BE2C (cell line): ENCODE data around the gene SCAF1.
A peak's percentile ranks its signal among the peaks of the same experiment; 100 is the strongest.

Experiments used
- DNase-seq: peaks from one replicate; pipeline ENCODE4 v3.0.0-alpha.2; 2020
- H3K27me3 ChIP-seq: fragments of 250-450 bp; sonication (Bioruptor Pico); 2 replicates; pipeline ENCODE4 v1.5.1; 2020; ENCODE audit warnings: mild to moderate bottlenecking
- H3K36me3 ChIP-seq: fragments of 250-450 bp; sonication (Bioruptor Pico); 2 replicates; pipeline ENCODE4 v1.5.1; 2020; ENCODE audit warnings: mild to moderate bottlenecking
- H3K4me1 ChIP-seq: fragments of 250-450 bp; sonication (Bioruptor Pico); 2 replicates; pipeline ENCODE4 v1.5.1; 2020
- H3K4me3 ChIP-seq: 2 replicates; pipeline ENCODE4 v1.5.1; 2011; ENCODE audit warnings: low read depth, low read length
- H3K9me3 ChIP-seq: fragments of 250-450 bp; sonication (Bioruptor Pico); 2 replicates; pipeline ENCODE4 v1.5.1; 2020
- CTCF ChIP-seq: IDR thresholded peaks from 2 replicates; pipeline ENCODE4 v1.5.1; 2012; ENCODE audit warnings: mild to moderate bottlenecking, low read depth, low read length

The SCAF1 gene

DNA sequence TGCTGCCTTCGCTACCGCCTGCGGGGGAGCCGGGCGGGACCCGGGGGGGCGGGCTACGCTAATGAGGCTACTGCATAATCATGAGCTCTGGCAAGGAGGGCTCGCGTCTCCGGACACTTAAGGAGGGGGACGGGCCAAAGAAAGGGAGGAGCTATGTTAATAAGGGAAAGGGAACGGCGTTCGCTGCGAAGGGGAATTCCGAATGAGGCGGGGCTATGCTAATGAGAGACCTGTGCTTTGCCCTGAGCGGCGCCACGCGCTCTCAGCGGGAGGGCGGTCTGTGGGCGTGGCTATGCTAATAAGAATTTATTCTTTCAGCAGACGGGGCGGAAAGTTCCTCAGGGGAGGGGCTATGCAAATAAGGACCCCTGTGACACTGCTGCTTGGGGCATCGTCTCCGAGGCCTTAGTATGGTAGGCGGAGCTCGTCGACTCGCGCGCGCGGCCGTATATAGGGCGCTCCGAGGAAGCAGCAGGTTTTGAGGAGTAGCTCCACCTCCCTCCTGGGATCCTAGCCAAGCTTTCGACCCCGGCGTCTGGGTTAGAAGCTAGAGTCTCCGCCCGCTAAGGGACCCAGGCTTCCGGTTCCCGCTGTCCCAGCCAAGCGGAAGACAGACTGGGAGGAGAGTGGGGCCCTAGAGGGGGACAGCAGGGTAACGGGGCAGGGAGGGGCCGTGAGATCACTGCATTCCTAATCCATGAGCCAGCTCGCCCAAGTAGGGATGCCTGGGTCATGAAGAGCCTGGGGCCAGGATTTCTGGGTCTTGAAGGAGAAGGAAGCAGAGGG is 1.7 kb upstream of the SCAF1 start, which contains the start of gene RRAS:
Gene RRAS (minus strand): TSS at position 31 of the 786 bp plus-strand sequence. CDS start 45 bp downstream, outside the sequence.
- Histone ChIP-seq H3K9me3 (no peaks in the 10 kb centered on the region), H3K4me3 (peak within 1 kb of the TSS; percentile 51), H3K4me1 (peaks cover 8% of the 10 kb centered on the region), H3K27me3 (no peaks in the 10 kb centered on the region), H3K36me3 (peaks cover 3% of the 10 kb centered on the region; the same call in 1 of the 2 replicates)
- no peak for TF ChIP-seq CTCF
- peak; percentile 100 for DNase-seq

- Histone ChIP-seq H3K9me3 (no peaks in the 10 kb centered on the region), H3K36me3 (peaks cover 23% of the 10 kb centered on the region), H3K4me1 (peaks cover 8% of the 10 kb centered on the region), H3K27me3 (no peaks in the 10 kb centered on the region), H3K4me3 (peak overlapping the region; percentile 84)
- DNase-seq, result no peak
- TF ChIP-seq CTCF, result no peak
These were observed 555 bp downstream of the SCAF1 start for GRCh38 chr19:49642492-49643035.

- no peak for TF ChIP-seq CTCF
- no peaks in the 10 kb centered on the region for H3K9me3 ChIP-seq
- peaks cover 8% of the 10 kb centered on the region for H3K4me1 ChIP-seq
- peaks cover 24% of the 10 kb centered on the region for H3K36me3 ChIP-seq
- no peak overlapping the region for H3K4me3 ChIP-seq
- DNase-seq, result no peak
- no peaks in the 10 kb centered on the region for H3K27me3 ChIP-seq
These were observed 1.5 kb downstream of the SCAF1 start for GRCh38 chr19:49643466-49643865.

GRCh38 chr19:49645592-49645991 is 3.6 kb downstream of the SCAF1 start:
- Histone ChIP-seq H3K4me1 (peaks cover 8% of the 10 kb centered on the region), H3K4me3 (no peak overlapping the region), H3K9me3 (no peaks in the 10 kb centered on the region), H3K27me3 (no peaks in the 10 kb centered on the region), H3K36me3 (peaks cover 40% of the 10 kb centered on the region)
- TF ChIP-seq CTCF, result no peak
- no peak for DNase-seq

- Histone ChIP-seq H3K4me3 (no peak overlapping the region), H3K9me3 (no peaks in the 10 kb centered on the region), H3K4me1 (peaks cover 5% of the 10 kb centered on the region), H3K36me3 (peaks cover 40% of the 10 kb centered on the region), H3K27me3 (no peaks in the 10 kb centered on the region)
- no peak for TF ChIP-seq CTCF
- no peak for DNase-seq
These were observed 4.0 kb downstream of the SCAF1 start for GRCh38 chr19:49645995-49646394.

DNA sequence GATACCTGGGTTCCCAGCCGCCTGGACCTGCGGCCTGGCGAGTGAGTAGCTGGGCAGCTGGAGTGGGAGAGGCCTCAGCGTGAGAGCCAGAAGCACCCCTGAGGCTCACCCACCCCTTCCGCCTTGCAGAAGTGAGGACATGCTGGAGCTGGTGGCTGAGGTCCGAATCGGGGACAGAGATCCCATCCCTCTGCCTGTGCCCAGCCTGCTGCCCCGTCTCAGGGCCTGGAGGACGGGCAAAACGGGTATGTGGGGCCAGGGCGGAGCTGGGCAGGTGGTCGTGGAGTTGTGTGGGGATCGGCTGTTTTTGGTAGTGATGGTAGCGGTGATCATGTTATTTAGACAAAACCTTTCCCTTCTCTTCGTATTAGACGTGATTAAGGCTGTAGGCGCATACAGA is 4.6 kb downstream of the SCAF1 start:
- DNase-seq, result no peak
- Histone ChIP-seq H3K27me3 (no peaks in the 10 kb centered on the region), H3K36me3 (peaks cover 44% of the 10 kb centered on the region), H3K4me1 (no peaks in the 10 kb centered on the region), H3K4me3 (no peak overlapping the region), H3K9me3 (no peaks in the 10 kb centered on the region)
- TF ChIP-seq CTCF, result no peak
